NCI-H2029 (cell line): Measurements from ENCODE around the gene PDIA6.
"Not testable (repeated sequence)": the region's sequence is repeated elsewhere in the genome, so short reads cannot be mapped to it uniquely, and the experiment has no call there.

Source experiments
- DNase-seq: peaks from one replicate; lab custom pipeline; 2025; lab: John Stamatoyannopoulos, UW

Gene PDIA6

GRCh38 chr2:10780821-10781220 is 31.8 kb downstream of the PDIA6 start:
- not testable (repeated sequence) for DNase-seq

- no peak for DNase-seq
These were observed 32.1 kb downstream of the PDIA6 start for GRCh38 chr2:10780491-10780820.

DNA sequence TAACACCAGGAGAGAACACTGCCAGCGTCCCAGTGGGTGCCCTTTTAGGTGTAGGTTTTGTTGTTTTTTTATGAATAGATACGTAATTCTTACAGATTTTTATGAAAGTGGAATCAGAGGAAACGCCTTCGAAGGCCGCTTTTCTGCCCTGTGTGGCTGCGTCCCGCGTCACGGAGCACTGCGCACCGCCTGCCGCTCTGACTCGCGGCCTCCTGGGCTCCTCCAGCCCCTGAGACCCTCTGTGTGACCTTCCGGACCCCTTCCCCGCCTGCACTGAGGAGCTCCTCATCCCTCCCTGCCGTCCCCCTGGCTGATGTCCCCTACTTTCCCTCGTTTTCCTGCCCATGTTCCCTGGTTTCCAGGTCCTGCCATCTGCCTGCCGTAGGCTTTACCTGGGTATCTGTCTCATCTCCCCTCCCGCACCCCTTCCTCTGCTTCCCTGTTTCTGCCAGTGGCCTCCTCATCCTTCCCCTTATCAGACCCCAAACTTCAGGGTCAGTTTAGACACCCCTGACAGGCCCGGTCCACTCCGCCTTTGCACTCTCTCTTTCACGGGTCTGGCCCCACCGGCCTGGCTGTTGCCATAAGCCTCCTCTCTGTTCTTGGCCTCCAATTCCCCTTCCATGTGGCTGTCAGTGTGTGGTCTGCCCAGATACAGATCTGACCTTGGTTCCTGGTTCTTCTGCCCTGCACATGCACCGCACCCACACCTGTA is 32.7 kb downstream of the PDIA6 start:
- DNase-seq = no peak

GRCh38 chr2:10778724-10779115 is 33.9 kb downstream of the PDIA6 start:
- no peak for DNase-seq

GRCh38 chr2:10777842-10778723 is 34.5 kb downstream of the PDIA6 start:
- no peak for DNase-seq

DNA sequence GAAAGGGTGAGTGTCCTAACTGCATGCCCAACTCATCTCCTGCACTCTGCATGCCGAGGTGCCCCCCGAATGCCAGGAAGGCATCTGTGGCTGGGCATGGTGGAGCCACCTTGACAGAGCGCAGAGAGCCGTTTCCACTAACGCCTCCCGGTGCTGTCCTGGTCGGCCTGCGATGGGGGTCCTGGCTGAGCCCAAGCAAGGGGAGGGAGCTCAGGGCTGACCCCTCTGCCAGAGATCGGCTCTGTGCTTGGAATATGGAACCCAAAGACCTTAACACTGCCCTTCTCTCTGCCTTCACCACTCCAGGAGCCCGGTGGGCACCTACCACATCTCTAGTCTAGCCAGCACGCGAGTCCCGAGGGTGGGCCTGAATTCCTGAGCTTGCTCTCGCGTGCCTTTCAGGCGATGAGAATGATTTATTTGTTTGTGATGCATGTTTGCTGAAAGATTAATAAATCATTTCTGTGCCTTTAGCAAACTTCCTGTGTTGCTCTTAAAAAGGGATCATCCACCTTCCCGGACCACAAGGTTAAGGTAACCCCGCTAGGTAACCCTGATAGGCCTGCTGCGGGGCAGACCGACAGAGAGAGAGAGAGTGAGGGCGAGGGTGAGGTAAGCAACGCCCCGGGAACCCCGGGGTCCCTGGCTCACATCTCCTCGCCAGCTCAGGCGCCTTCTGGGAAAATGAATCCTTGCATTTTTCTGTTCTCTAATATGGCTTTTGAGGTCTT is 35.3 kb downstream of the PDIA6 start:
- no peak for DNase-seq

DNA sequence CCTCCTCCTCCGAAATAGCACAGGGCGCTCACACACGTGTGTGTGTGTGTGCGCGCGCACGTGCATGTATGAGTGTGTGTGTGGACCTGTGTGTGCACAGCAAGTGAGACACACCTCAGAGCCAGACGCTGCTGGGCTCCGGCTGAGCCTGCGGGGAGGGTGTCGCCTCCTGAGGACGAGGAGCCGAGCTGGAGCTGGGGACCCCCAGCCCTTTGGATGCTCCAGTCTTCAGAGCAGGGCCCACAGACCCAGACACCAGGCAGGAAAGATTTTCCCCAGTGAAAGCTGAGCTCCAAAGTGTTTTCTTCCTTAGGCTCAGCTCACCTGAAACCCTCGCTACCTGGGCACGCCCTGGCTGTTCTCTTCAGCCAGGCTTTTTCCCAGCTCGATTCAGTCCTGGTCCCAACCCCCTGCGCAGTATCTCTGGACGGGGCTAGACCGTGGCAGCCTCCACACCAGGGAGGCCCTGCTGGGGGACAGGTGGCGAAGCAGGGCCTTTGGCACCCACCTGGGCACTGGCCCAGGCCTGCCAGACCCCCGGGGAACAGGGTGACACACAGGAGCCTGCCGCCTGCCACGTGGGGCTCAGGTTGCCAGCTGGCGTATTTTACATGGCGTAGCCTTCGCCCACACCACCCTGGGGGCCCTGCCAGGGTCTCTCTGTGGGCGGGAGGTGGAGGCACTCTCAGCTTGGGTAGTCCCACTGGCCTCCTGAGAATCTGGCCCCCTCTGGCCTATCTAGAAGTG is 36.2 kb downstream of the PDIA6 start:
- DNase-seq = no peak

DNA sequence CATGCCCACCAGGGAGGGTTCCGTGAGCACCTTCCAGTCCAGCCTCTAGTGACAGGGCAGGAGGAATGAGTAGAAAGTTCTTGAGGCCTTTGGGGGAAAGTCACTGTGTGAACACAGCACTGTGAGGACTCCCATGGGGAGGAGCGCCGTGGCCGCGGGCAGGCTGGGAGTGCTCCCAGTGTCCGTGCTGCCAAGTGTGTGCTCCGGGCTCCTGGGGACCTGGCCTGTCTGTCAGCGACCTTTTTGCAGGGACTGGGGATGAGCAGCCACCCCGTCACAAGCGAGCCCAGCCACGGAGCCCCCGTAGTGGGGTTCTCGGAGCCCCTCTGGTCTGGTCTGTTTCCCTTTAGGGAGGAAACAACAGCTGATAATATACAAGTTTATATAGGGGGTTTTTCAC is 36.8 kb downstream of the PDIA6 start:
- DNase-seq = no peak

DNA sequence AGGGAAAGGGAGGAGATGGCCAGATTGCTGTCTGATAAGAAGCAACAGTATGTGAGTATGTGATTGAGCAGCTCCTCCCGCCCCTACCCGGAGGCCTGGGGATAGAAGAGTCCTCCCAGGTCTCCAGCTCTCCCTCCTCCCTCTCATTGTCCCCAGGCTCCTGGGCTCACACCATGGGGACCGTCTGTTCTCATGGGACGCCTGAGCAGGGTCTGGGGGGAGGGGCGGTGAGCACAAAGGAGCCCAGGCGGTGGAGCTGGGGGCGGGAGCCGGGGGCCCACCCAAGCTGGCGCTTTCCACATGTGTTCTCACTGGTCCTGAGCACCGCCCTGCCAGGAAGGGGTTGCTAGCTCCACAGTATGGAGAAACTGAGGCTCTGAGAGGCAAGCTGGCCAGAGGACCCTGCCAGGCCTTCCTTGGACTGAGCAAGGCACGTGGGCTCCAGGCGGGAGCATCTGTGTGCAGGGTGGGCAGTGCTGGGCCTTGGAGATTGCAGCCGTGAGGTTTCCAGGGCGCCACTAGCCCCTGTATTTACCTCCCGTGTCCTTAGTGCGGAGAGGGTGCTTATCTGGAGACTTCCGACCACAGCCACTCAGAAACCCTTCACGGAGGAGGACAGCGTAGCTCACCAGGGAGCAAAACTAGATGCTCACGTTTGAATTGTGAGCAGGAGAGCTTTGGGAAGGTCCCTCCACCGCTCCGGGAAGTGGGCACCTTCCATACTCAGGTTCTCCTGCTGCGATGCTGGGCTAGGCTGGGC is 37.4 kb downstream of the PDIA6 start:
- no peak for DNase-seq

GRCh38 chr2:10774394-10774793 is 38.2 kb downstream of the PDIA6 start:
- DNase-seq = no peak

GRCh38 chr2:10773821-10774341 is 38.7 kb downstream of the PDIA6 start:
- no peak for DNase-seq

DNA sequence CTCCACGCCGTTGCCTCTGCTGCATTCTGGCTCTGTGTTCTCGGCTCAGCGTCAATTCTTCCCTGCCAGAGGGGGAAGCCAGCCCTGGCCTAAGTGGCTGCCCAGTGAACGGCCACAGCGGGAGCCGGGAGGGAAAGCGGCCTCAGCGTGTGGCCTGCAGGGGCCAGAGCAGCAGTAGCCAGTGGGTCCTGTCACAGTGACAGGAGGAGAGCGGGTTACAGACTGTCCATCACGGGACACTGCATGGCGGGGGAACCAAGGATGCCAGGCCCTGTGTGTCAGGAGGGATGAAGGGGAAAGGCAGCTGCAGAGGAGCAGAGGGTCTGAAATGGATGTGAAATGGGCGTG is 39.7 kb downstream of the PDIA6 start:
- DNase-seq = no peak

DNA sequence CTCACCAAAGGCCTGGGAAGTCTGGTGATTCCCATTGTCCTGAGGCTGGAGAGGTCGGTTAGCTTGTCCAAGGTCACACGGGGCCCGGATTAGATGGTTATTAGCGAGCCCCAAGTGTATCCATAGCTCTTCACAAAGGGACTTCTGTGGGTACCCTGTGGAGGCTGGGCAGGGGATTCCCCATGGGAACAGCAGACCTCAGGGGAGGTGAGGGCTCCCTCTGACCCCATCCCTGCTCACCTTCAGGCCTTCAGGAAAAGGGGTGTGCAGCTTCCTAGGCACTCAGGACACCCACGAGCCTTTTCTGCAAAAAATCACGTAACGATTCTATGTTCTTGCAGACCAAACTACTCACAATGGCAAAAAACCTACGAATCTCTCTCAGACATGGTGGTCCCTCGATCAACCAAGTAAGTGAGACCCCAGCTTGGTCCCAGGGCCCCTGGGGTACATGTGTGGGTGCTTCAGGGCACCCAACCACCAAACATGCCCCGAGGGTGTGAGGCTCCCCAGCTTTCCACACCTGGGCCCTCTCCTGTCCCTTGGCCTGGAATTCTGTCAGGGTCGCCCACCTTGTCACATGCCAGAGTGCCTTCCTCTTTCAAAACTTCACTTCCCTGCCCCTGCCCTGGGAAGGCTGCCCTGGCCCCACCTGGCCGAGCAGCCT is 40.3 kb downstream of the PDIA6 start:
- no peak for DNase-seq

DNA sequence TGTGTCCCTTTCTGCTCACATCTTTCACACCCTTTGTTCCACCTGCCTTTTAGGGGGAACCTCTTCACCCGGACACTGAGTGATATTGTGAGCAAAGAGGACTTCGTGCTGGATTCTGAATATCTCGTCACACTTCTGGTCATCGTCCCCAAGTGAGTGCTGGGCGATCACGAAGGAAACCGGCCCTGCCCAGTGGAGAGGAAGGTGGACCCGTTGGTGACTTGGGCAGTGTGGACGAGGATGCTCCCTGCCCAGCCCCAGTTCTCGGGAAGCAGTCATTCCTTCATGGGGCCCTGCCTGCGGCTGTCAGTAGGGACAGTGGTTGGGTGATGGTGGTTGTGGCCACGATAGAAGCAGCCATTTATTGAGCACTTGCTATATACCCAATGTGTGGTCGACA is 40.8 kb downstream of the PDIA6 start:
- DNase-seq = no peak

DNA sequence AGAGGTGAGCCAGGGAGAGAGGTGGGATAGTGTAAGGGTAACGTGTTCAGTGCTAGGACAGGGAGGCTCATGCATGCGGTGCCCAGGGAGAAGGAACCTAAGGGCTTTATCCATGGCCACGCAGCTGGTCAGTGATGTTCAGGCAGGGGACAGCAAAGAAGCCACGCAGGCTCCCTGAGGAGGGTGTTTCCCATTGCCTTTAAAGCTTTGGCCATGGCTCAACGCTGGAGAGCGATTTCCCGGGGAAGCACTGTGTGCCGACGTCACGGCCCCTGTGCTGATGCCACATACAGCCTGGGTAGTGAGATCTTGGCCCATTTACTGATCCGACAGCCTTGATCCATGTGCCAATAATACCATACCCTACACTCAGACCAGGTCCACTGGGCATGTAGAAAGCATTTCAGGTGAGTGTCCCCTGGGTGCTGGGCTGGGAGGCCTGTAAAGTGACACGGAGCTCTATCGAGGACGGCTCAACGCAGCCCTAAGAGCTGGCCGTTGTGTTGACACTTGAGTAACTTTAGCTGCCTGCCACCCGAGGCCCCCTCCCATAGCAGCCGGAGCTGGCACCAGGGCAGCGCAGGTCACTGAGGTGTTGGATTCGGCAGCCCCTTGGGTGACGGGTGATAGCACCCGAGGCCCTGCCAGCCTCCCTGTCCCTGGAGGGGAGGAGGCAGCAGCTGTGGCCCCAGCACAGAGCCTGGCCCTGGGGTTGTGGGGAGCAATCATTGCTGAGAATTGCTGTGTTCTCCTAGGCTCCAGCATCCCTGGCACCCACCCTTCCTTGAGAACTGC is 41.4 kb downstream of the PDIA6 start:
- no peak for DNase-seq

DNA sequence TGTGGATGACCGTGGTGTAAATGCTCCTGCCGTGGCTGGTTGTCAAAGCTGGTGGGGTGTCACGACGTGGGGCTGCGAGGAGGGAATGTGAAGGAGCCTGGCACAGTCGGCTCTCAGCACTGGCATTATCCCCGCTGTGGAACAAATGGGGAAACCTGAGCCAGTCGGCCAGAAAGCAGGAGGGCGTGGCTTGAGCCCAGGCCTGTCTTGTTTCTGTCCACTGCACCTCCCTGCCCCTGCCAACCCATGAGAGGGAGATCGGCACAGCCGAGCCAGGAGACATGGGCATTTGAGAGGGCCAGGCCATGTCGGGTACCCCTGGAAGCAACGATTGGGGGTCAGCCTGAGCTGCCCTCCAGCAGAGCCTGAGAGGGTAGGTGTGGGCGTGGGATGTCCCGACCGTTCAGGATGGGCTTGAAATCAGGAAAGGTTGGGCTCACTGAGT is 44.5 kb downstream of the PDIA6 start:
- no peak for DNase-seq

- no peak for DNase-seq
These were observed 46.7 kb downstream of the PDIA6 start for GRCh38 chr2:10765914-10766313.

- no peak for DNase-seq
These were observed 47.1 kb downstream of the PDIA6 start for GRCh38 chr2:10765461-10765860.

- DNase-seq = no peak
These were observed 47.7 kb downstream of the PDIA6 start for GRCh38 chr2:10764896-10765295.
